ENCODE data around the gene POMP.

POMP gene

GRCh38 chr13:28723806-28724205, 64.9 kb downstream of the POMP start:
- DNase-seq, result no peak
- in situ Hi-C loops (cut with MboI; ENCODE audit: low pct_unique_long_range_greater_than_20kb, low sequenced_read_pairs), result no loop called here

GRCh38 chr13:28725046-28725610, 66.2 kb downstream of the POMP start:
- no peak for DNase-seq
- in situ Hi-C loops (cut with MboI; ENCODE audit: low pct_unique_long_range_greater_than_20kb, low sequenced_read_pairs), result no loop called here
